ENCODE data around the gene SAE1. TPM values are rescaled to one million over a fixed set of nuclear protein-coding genes. Genes with fewer than 3 reads are reported as not detected.

SAE1 gene
- polyA plus RNA-seq, 4 donors, result 105 to 132 (median 121) TPM

DNA sequence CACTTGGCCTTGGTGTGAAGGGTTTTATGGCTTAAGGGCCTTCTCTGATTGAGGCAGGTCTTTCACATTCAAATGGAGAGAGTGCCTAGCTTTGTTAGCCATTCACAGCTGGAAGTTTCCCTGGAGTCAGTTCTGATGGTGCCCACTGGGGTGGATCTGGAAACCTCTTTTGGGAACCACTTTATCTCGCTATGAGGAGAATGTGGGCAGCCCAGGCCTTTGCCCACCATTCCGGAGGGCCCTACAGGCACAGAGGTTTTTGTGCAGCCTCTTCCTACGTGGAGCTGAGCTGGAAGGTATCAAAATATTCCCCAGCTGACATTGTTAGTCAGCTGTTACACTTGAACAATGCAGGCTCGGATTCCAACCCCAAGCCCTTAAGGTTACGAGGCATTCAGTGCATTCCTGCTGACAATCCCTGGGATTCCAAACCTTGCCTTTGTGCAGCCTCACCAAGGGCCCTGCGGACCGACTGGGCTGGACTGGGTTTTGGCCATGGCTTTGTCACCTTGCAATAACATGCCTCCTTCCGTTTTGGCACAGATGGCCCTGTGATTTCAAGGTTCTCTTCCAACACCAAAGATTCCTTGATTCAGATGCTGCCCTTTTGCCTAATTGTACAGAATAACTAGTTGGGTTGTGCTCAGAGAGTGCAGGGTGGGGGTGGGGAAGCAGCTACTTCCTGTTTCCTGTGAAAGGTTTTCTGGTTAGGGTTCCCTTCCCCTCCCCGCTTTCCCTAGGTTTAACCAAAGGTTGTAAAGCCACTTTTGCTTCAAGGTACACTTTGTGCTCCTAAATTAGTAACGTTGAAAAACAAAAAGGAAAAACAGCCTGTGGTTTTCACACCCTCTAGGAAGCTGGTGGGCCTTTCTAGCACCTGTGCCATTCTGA lies 27.0 kb downstream of the SAE1 start:
- DNase-seq (ENCODE audit: low read depth in 4 of 4, low spot score in 3 of 4), result no peak

DNA sequence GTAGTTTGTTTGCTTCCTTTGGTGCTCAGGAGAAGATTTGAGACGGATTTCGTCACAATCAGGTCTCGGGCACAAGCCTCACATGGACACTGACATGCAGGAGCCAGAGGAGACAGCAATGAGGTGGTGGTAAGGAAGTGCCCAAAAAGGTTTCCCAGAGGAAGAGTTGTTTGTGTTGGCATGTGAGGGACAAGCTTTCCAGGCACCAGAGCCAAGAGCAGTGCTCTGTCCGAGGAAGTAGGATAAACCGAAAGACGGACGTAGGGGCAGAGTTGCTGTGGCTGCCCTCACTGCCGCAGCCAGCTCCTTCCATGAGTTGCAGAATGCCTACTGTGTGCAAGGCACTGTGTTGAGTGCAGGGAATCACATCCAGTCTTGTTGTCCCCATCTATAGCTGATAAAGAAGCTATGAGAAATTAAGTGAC lies 27.7 kb downstream of the SAE1 start:
- no peak for DNase-seq (ENCODE audit: low read depth in 4 of 4, low spot score in 3 of 4)

DNA sequence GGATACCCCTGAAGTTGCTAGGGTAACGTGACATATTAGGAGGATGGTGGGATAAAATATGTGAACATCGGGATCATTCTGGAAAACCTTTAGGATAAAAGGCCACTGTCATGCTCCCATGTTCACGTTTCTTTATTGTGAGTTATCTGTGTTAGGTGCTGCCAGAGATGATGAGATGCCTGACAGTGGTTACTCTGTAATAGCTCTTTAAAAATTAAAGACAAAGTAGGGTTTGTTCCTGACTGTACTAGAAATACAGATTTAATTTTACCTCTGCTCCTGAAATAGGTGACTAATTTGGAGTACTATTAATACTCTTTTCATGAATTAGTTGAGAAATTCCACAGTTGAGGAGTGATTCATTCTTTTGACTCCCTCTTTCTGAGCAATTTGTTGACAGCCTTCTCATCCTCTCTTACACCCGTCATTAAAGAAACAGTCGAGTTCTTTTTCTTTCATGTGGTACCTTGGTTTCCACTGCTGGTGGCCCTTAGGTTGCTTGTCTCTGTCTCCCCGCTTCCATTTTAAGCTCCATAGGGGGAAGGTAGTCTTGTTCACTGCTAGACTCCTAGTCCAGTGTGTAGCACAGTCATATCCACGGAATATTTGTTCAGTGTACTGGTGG lies 28.4 kb downstream of the SAE1 start:
- no peak for DNase-seq (ENCODE audit: low read depth in 4 of 4, low spot score in 3 of 4)

DNA sequence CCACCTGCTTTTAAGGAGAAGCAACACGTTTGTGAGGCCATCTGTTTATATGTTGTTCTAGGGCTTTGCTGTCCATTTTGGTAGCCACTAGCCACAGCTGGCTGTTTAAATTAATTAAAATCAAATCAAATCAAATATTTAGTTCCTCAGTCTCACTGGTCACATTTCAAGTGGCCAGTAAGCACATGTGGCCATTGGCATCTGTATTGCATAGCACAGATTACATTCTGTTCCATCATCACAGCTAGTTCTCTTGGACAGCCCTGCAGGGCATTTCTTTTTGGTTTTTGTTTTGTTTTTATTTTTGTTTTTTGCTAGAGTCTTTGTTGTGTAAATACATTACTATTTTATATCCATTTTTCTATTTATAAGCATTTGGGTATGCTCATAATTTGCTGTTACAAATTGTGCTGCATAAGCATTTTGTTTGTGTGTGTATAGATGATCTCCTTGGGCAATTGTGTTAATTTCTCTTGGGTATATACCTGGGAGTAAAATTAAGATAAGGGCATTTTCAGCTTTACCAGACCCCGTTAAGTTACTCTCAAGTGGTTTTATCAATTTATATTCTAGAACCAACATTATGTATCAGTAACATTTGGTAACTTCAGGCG lies 31.3 kb downstream of the SAE1 start:
- DNase-seq (ENCODE audit: low read depth in 4 of 4, low spot score in 3 of 4), result no peak

DNA sequence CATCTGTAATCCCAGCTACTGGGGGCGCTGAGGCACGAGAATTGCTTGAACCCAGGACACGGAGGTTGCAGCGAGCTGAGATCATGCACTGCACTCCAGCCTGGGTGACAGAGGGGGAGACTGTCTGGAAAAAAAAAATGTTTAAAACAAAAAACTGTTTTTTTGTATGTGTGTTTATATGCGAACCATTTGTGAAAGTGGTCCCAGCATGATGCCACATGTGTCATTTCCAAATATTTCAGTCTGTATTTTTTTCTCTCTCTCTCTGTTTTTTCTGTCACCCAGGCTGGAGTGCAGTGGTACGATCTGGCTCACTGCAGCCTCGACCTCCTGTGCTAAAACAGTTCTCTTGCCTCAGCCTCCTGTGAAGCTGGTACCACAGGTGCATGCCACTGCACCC lies 37.4 kb downstream of the SAE1 start:
- no peak for DNase-seq (ENCODE audit: low read depth in 4 of 4, low spot score in 3 of 4)

DNA sequence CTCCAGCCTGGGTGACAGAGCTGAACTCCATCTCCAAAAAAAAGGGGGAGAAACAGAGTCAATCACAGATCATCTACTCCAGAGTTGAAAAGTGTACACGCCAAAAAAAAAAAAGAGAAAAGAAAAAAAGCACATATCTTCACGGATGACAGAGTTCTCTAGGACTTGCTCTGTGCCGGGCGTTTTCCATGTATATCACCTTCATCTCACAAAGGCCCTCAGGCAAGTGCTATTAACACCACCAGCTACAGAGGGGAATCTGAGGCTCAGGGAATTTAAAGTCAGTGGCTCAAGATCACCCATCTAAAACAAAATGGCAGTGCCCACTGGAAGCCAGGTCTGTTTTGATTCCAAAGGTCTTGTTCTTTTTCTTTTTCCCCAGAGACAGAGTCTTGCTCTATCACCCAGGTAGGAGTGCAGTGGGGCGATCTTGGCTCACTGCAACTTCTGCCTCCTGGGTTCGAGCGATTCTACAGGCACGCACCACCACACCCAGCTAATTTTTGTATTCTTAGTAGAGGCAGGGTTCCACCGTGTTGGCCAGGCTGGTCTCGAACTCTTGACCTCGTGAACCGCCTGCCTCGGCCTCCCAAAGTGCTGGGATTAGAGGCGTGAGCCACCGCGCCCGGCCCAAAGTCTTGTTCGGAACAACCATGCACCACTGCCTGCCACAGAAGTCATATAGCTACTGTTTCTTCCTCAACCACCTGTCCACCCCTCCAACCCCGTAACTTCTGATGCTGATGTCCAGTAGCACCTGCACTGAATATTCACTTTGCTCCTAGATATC lies 42.2 kb downstream of the SAE1 start:
- DNase-seq (ENCODE audit: low read depth in 4 of 4, low spot score in 3 of 4), result no peak

DNA sequence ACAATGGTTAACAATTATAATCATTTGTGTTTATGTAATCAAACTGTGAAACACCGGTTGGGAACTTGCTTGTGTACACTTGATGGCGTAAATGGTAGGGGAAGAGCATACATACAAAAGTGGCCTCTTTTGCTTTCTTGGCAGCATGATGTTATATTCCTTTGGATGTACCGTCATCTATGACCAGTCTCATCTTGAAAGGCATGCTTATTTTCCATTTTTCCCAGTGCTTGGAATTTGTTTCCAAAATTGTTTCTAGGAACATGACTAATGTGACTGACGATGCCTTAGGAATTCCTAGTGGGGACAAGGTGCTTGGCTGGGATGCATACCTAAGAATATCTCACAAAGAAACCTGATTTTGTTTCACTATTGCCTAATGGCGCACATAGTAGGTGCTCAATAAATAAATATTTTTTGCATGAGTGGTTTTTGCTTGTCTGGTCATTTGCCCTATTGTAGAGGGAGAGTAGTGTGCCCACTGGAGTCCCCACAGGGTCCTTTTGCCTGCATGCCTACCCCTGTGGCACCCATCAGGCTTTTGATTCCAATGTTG lies 45.5 kb downstream of the SAE1 start:
- DNase-seq (ENCODE audit: low read depth in 4 of 4, low spot score in 3 of 4), result no peak

DNA sequence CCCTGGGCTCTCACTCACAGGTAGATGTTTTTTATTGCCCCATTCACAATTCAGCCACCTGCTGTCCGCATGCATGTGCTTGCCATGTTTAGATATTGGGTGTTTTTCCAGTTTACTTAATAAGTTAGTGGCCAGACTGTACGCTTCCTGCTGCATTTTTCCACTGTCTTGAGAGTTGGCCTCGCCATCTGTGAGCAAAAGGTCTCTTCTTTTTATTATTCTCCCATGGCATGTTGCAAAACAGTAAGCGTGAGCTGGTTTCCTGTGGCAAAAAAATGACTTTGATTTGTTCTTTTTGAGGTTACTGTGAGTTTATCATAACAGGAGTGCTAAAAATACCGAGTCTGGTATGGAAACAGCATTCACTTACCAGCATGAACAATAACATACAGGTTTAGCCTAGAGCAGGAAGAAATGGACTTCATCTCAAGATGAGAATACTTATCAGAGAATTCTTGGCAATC lies 46.0 kb downstream of the SAE1 start:
- no peak for DNase-seq (ENCODE audit: low read depth in 4 of 4, low spot score in 3 of 4)

DNA sequence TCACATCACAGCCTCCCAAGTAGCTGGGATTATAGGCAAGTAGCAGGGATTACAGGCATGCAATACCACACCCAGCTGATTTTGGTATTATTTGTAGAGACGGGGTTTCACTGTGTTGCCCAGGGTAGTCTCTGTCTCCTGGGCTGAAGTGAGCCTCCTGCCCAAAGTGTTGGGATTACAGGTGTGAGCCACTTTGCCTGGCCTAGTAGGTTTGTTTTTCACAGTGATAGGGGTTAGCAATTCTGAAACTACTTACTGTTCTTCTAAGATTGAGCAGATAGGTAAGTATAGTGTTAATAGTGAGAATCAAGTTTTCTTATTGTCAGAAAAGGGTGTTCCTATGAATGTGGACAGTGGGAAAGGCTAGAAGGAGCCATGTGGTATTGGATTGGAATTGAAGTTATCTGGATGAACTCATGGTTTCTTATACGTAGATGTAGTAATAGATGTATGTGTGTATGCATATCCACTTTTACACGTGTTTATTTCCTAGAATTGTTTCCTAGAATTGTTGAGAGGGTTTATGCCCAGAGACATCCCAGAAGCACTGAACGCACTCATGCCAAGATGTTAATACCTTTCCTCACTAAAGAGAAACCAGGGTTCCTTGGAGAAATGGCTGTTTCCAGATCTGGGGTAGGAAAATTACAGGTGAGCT lies 49.1 kb downstream of the SAE1 start:
- no peak for DNase-seq (ENCODE audit: low read depth in 4 of 4, low spot score in 3 of 4)

DNA sequence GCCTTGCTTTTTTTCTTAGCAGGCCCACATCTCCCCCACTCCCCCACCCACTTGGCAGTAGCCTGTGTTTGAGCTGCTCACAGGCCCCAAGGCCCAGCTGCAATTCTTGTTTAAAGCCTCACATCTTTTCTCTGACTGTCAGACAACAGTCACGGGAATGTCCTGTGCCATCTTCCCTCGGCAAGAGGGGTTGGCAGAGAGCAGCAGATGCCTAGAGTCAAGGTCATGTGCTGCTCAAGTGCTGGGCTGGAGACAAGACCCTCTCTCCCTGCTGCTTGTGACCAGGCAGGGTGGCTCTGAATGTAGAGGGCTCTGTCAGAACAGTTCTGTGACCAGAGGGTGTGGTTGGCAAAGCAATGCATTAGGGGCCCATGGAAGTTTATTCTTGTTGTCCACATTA lies 53.0 kb downstream of the SAE1 start:
- no peak for DNase-seq (ENCODE audit: low read depth in 4 of 4, low spot score in 3 of 4)

DNA sequence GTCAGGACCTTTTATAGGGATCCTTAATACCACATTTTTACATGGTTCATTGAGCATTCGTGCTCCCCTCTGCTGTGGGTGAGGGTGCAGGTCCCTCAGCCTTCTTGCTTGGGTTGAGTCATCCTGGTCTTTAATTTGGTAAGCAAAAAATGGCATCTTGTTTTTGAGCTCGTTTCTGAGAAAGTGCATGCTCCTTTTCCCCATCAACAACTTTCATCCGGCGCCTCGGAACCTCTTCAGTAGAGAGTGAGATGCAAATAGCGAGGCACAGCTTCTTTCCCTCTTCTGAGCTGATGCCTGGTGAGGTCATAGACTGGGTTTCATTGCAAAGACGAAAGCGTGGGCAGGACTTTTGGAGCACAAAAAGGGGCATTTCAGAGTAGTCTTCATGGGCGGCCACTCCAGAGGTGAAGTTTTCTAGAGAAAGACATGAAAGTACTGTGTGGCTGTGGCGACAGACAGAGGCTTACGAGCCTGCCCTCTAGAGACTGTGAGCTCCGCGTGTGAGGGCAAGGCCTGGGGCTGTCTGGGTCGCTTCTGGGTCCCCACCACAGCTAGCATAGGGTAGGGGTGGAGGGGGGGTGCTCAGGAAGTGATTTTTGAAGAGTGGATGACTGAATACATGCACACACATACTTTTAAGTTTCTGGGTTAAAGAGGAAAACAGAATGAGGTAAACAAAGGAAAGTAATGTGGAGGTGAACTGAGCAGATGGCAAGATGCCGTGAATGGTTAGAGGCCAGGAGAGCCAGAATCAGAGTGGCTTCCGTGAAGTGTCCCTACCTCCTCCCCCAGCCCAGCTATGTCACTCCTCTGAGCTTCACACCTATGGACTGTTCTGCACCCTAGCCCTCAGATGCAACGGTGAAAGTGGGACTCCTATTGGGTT lies 56.1 kb downstream of the SAE1 start:
- no peak for DNase-seq (ENCODE audit: low read depth in 4 of 4, low spot score in 3 of 4)

DNA sequence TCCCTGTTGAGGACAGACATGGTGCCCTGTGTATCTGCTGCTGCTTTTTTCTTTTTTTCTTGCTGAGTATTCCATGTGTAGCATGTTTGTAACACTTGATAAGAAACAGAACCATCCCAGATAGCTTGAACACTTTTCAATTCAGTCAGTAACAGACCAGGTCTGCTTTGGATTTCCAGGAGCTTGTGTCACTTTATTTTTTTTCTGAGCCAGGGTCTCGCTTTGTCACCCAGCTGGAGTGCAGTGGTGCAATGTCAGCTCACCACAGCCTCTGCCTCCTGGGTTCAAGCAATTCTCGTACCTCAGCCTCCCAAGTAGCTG lies 56.7 kb downstream of the SAE1 start:
- DNase-seq (ENCODE audit: low read depth in 4 of 4, low spot score in 3 of 4), result no peak

DNA sequence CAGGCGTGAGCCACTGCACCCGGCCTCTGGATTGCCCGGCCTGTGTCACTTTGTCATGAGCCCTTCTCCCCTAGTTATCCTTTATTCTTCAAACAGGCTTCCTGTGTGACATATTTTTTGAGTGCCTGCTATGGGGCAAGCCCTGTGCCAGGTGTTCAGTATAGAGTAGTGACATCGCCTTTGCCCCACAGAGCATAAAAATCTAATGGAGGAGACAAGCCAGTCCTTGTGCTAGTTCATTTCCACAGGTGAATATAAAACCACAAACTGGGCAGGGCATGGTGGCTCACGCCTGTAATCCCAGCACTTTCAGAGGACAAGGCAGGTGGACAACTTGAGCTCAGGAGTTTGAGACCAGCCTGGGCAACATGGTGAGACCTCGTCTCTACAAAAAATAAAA lies 57.2 kb downstream of the SAE1 start:
- DNase-seq (ENCODE audit: low read depth in 4 of 4, low spot score in 3 of 4), result no peak

DNA sequence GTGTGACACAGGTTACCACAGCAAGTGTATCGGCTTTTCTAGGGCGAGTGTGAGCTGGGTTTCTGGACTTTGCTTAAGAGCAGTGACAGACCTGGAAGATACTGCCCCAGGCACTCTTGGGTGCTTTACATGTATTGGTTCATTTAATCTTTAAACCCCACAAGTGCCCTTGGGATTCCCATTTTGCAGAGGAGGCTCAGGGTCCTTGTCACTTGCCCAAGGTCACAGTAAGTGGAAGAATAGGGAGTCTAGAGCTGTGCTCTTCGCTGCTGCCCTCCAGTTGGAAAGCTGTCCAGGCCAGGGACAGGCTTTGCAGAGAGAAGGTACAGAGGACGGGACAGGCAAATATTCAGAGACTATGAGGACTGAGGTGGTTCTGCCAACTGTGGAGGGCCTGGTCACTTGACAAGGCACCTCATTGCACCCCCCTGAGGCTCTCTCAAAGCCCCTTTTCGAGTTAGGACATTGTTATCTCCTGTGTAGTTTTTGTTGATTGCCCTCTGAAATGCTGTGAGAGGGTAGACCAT lies 57.9 kb downstream of the SAE1 start:
- DNase-seq (ENCODE audit: low read depth in 4 of 4, low spot score in 3 of 4), result no peak

DNA sequence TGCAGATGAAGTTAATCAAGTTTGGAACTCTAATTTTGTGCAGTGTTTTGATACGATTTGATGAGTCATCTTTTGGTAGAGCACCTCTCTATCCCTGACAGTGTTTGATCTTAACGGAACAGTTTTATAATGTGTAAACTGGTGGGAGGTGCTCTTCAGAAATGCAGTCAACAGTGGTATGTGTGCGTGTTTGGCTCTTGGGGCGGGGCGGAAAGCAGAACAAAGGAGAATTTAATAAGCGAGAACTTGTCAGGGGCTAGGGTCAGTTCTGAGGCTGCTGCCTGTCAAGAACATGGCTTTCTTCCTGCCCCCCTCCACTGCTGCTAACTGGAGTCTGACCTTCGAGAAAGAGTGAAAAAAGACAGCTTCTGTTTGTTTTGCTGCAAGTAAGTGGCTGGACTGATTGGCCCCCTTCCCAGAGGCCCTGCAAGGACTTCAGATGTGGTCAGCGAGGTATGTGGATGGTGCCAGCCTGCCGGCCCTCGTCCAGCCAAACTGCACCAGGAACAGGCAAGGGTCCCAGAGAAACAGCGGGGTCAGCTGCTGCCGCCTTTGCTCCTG lies 59.6 kb downstream of the SAE1 start:
- peak in 3 of 4 donors; percentile 54 to 63 (median 61) for DNase-seq (ENCODE audit: low read depth in 4 of 4, low spot score in 3 of 4)

DNA sequence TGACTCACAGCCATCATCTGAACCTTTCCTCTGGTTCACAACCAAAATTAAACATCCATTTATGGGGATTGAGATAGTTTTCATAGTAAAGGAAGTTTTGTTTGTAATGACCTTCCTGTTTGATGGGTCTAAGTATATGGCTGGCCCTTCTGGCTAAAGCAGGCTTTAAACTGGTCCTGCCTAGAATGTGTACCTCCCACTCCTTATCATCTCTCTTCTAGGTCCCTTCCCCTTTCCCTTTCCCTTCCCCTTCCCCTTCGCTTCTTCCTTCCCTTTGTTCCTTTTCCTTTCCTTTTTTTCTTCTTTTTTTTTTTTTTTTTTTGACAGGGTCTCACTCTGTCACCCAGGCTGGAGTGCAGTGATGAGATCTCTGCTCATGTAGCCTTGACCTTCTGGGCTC lies 64.8 kb downstream of the SAE1 start:
- no peak for DNase-seq (ENCODE audit: low read depth in 4 of 4, low spot score in 3 of 4)

DNA sequence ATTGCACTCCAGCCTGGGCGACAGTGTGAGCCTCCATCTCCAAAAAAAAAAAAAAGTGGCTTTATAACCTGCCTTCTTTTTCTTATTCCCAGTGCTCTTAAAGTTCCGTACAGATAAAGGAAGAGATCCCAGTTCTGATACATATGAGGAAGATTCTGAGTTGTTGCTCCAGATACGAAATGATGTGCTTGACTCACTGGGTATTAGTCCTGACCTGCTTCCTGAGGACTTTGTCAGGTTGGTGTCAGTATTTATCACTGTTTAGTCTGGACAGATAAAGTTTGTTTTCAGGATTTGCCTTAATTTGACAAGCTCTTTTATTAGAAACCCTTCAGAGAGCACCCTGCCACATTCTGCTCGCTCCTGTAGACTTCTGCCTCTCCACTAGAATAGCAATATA lies 66.5 kb downstream of the SAE1 start:
- no peak for DNase-seq (ENCODE audit: low read depth in 4 of 4, low spot score in 3 of 4)

DNA sequence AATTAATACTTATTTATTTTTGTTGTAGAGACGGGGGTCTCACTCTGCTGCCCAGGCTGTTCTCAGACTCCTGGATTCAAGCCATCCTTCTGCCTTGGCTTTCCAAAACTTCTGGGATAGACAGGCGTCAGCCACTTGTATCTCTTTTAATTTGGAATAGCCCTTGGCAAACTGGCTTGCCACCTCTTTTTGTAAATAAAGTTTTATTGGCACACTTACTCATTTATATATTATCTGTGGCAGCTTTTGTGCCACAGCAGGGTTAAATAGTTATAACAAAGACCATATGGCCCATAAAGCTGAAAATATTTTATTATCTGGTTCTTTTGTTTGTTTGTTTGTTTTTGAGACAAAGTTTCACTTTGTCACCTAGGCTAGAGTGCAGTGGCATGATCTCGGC lies 69.9 kb downstream of the SAE1 start:
- no peak for DNase-seq (ENCODE audit: low read depth in 4 of 4, low spot score in 3 of 4)

DNA sequence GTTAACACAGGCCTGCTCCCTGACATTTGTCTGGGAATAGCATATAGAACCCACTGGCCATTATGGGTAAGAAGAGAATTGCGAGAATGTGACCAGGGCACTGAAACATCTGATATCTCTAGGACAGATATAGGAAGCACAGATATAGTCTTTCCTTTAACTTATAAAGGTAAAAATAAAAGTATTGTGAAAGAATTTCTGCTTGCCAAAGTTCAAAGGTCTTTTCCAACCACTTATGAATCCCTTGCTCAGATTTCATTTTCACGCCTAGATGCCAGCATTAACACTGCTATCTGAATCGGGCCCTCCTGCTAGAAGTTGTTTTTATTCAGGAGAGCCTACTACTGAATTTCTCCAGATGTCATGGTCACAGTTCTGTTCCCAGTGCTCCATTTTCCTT lies 72.6 kb downstream of the SAE1 start:
- no peak for DNase-seq (ENCODE audit: low read depth in 4 of 4, low spot score in 3 of 4)

Measured in left renal pelvis (tissue), 4 donors.